ENCODE results near the gene LRRC4C. TPM values are rescaled to one million over a fixed set of nuclear protein-coding genes. Genes with fewer than 3 reads are reported as not detected.

The LRRC4C gene
- total and polyA plus RNA-seq, 4 donors, result 0.10 to 0.93 (median 0.30) TPM

DNA sequence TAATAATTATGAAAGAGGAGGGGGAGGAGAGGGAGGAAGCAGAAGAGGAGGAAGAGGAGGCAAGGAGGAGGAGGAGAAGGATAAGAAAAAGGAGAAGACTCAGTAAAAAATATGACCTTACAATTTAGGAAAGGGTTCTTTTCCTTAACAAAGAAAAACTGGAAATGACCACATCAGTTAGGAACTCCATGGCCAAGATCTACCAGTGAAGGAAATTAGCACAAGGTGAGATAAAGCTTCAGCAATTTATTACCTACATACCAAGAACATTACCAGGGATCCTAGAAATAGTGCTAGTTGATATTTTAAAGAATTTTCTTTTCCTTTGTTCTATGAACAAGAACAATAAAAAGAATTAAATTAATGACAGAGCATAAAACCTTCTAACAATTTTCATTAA is 172.7 kb downstream of the LRRC4C start:
- Histone ChIP-seq H3K9me3 (ENCODE audit: control insufficient read depth in 4 of 4, low read length in 3 of 4) (no peaks in the 10 kb centered on the region), H3K9ac (ENCODE audit: low read depth in 1 of 2, low read length in 2 of 2) (no peak overlapping the region), H3K27me3 (ENCODE audit: control insufficient read depth in 4 of 4, insufficient read depth in 4 of 4, low read length in 3 of 4) (no peaks in the 10 kb centered on the region), H3K27ac (ENCODE audit: low read depth in 1 of 2, low read length in 2 of 2) (no peak overlapping the region), H3K36me3 (ENCODE audit: control insufficient read depth in 4 of 4, insufficient read depth in 3 of 4, low read depth in 1 of 4, low read length in 3 of 4) (no peaks in the 10 kb centered on the region), H3K4me3 (ENCODE audit: low read depth in 1 of 3, low read length in 3 of 3) (no peak overlapping the region), H3K4me1 (ENCODE audit: control insufficient read depth in 4 of 4, insufficient read depth in 4 of 4, low read length in 3 of 4) (no peaks in the 10 kb centered on the region)
- DNase-seq (ENCODE audit: low spot score), result no peak
- no peak for TF ChIP-seq SP1 (IDR thresholded peaks at IDR 0.05)
- TF ChIP-seq, protein P1, sequence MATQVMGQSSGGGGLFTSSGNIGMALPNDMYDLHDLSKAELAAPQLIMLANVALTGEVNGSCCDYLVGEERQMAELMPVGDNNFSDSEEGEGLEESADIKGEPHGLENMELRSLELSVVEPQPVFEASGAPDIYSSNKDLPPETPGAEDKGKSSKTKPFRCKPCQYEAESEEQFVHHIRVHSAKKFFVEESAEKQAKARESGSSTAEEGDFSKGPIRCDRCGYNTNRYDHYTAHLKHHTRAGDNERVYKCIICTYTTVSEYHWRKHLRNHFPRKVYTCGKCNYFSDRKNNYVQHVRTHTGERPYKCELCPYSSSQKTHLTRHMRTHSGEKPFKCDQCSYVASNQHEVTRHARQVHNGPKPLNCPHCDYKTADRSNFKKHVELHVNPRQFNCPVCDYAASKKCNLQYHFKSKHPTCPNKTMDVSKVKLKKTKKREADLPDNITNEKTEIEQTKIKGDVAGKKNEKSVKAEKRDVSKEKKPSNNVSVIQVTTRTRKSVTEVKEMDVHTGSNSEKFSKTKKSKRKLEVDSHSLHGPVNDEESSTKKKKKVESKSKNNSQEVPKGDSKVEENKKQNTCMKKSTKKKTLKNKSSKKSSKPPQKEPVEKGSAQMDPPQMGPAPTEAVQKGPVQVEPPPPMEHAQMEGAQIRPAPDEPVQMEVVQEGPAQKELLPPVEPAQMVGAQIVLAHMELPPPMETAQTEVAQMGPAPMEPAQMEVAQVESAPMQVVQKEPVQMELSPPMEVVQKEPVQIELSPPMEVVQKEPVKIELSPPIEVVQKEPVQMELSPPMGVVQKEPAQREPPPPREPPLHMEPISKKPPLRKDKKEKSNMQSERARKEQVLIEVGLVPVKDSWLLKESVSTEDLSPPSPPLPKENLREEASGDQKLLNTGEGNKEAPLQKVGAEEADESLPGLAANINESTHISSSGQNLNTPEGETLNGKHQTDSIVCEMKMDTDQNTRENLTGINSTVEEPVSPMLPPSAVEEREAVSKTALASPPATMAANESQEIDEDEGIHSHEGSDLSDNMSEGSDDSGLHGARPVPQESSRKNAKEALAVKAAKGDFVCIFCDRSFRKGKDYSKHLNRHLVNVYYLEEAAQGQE (IDR thresholded peaks at IDR 0.05), result no peak
- no peak for TF ChIP-seq RXRA (IDR thresholded peaks at IDR 0.05)
- TF ChIP-seq NR2F2 (IDR thresholded peaks at IDR 0.05), result no peak
- TF ChIP-seq YY1 (IDR thresholded peaks at IDR 0.05), result no peak
- TF ChIP-seq HNF4G (IDR thresholded peaks at IDR 0.05), result no peak
- TF ChIP-seq, protein P2, sequence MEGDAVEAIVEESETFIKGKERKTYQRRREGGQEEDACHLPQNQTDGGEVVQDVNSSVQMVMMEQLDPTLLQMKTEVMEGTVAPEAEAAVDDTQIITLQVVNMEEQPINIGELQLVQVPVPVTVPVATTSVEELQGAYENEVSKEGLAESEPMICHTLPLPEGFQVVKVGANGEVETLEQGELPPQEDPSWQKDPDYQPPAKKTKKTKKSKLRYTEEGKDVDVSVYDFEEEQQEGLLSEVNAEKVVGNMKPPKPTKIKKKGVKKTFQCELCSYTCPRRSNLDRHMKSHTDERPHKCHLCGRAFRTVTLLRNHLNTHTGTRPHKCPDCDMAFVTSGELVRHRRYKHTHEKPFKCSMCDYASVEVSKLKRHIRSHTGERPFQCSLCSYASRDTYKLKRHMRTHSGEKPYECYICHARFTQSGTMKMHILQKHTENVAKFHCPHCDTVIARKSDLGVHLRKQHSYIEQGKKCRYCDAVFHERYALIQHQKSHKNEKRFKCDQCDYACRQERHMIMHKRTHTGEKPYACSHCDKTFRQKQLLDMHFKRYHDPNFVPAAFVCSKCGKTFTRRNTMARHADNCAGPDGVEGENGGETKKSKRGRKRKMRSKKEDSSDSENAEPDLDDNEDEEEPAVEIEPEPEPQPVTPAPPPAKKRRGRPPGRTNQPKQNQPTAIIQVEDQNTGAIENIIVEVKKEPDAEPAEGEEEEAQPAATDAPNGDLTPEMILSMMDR (IDR thresholded peaks at IDR 0.05; ENCODE audit: low read depth, low read length, missing input control), result no peak
- no peak for TF ChIP-seq FOXA1 (IDR thresholded peaks at IDR 0.05)
- TF ChIP-seq, protein P3, sequence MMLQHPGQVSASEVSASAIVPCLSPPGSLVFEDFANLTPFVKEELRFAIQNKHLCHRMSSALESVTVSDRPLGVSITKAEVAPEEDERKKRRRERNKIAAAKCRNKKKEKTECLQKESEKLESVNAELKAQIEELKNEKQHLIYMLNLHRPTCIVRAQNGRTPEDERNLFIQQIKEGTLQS (IDR thresholded peaks at IDR 0.05), result no peak
- TF ChIP-seq RAD21 (IDR thresholded peaks at IDR 0.05), result no peak
- TF ChIP-seq, protein P4, sequence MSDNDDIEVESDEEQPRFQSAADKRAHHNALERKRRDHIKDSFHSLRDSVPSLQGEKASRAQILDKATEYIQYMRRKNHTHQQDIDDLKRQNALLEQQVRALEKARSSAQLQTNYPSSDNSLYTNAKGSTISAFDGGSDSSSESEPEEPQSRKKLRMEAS (IDR thresholded peaks at IDR 0.05), result no peak

DNA sequence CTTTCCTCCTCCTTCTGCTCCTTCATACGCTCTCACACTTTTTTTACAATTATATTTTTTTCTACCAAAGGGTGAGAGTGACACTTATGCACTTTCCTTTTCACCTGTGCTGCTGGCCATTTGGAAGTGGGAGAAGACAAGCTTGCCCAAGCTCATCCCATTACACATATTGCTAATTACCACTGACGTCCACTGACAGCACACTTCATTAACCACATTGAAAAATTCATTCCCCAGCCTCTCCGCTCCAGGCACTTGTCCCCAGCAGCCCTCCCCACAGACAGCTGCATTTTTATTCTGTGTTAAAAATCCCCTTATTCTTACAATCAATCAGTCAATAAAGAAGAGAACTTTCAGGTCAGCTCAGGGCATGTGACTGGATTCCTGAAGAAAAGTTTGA is 175.1 kb downstream of the LRRC4C start:
- no peak for DNase-seq (ENCODE audit: low spot score)
- H3K4me3 ChIP-seq (ENCODE audit: low read depth in 1 of 3, low read length in 3 of 3), result no peak overlapping the region
- no peaks in the 10 kb centered on the region for H3K36me3 ChIP-seq (ENCODE audit: control insufficient read depth in 4 of 4, insufficient read depth in 3 of 4, low read depth in 1 of 4, low read length in 3 of 4)
- no peak for TF ChIP-seq GABPA (IDR thresholded peaks at IDR 0.05 in 1 of 2, conservative IDR thresholded peaks at IDR 0.05 in 1 of 2)
- no peak for TF ChIP-seq FOXA1 (IDR thresholded peaks at IDR 0.05)
- no peak for TF ChIP-seq JUND (IDR thresholded peaks at IDR 0.05)
- TF ChIP-seq HNF4A (conservative IDR thresholded peaks at IDR 0.05), result no peak
- TF ChIP-seq TAF1 (conservative IDR thresholded peaks at IDR 0.05), result no peak
- TF ChIP-seq, protein P4 (IDR thresholded peaks at IDR 0.05), result no peak
- no peak for TF ChIP-seq YY1 (IDR thresholded peaks at IDR 0.05)
- TF ChIP-seq, protein P1 (IDR thresholded peaks at IDR 0.05), result no peak
- no peak for TF ChIP-seq NR2F2 (IDR thresholded peaks at IDR 0.05)
- H3K9me3 ChIP-seq (ENCODE audit: control insufficient read depth in 4 of 4, low read length in 3 of 4), result no peaks in the 10 kb centered on the region
- no peaks in the 10 kb centered on the region for H3K4me1 ChIP-seq (ENCODE audit: control insufficient read depth in 4 of 4, insufficient read depth in 4 of 4, low read length in 3 of 4)
- no peaks in the 10 kb centered on the region for H3K27me3 ChIP-seq (ENCODE audit: control insufficient read depth in 4 of 4, insufficient read depth in 4 of 4, low read length in 3 of 4)
- H3K27ac ChIP-seq (ENCODE audit: low read depth in 1 of 2, low read length in 2 of 2), result no peak overlapping the region
- H3K9ac ChIP-seq (ENCODE audit: low read depth in 1 of 2, low read length in 2 of 2), result no peak overlapping the region
- WGBS, result 82% methylated on average over 3 of the region's 3 CpGs

Data from liver (tissue), 9 donors.